HepG2 (cell line): ENCODE data around the gene TMEM151A. TPM values are rescaled to one million over a fixed set of nuclear protein-coding genes. Genes with fewer than 3 reads are reported as not detected.

Source experiments
- BHLHE40 ChIP-seq: IDR thresholded peaks from 2 replicates; pipeline ENCODE4 v1.6.1; 2011; ENCODE audit warnings: low read length, improper control_type of control experiment
- DZIP1 ChIP-seq: sonication (generic); formaldehyde crosslinking; IDR thresholded peaks from 2 replicates; pipeline ENCODE4 v1.5.0; 2020; ENCODE audit warnings: mild to moderate bottlenecking, missing genetic modification reagents
- HDAC6 ChIP-seq: fragments of 200-600 bp; sonication (generic); IDR thresholded peaks from 2 replicates; pipeline ENCODE4 v1.7.0; 2017; ENCODE audit warnings: mild to moderate bottlenecking, antibody characterized with exemption, low read length, low read depth
- RBFOX2 ChIP-seq: fragments of 200-400 bp; formaldehyde crosslinking; IDR thresholded peaks from 2 replicates; pipeline ENCODE4 v1.6.1; 2017; ENCODE audit warnings: low read depth, mild to moderate bottlenecking, low read length
- STAG1 ChIP-seq: sonication (generic); formaldehyde crosslinking; IDR thresholded peaks from 2 replicates; pipeline ENCODE4 v1.4.0; 2020; ENCODE audit warnings: missing genetic modification reagents
- TAF15 ChIP-seq: fragments of 200-400 bp; formaldehyde crosslinking; IDR thresholded peaks from one replicate; pipeline ENCODE4 v1.6.1; 2018; ENCODE audit warnings: mild to moderate bottlenecking, low read depth, low read length; ENCODE audit not compliant: poor library complexity, severe bottlenecking
- TFDP1 ChIP-seq: IDR thresholded peaks from 2 replicates; pipeline ENCODE4 v1.6.1; 2016; ENCODE audit warnings: missing compliant biosample characterization, missing genetic modification reagents, borderline replicate concordance
- THRA ChIP-seq: sonication (generic); formaldehyde crosslinking; IDR thresholded peaks from 2 replicates; pipeline ENCODE4 v1.4.0; 2020; ENCODE audit warnings: missing genetic modification reagents, borderline replicate concordance
- ZBTB25 ChIP-seq: IDR thresholded peaks from 2 replicates; pipeline ENCODE4 v1.6.1; 2018; ENCODE audit warnings: missing genetic modification reagents
- ZBTB7B ChIP-seq: sonication (generic); formaldehyde crosslinking; IDR thresholded peaks from 2 replicates; pipeline ENCODE4 v1.4.0; 2020; ENCODE audit warnings: missing genetic modification reagents
- ZBTB8A ChIP-seq: sonication (generic); formaldehyde crosslinking; IDR thresholded peaks from 2 replicates; pipeline ENCODE4 v1.4.0; 2020; ENCODE audit warnings: mild to moderate bottlenecking, low read depth, missing genetic modification reagents, borderline replicate concordance
- ZNF574 ChIP-seq: sonication (generic); formaldehyde crosslinking; IDR thresholded peaks from 2 replicates; pipeline ENCODE4 v1.4.0; 2020; ENCODE audit warnings: missing genetic modification reagents
- polyA plus RNA-seq, 8 experiments: library from polyadenylated mRNA; depleted of rRNA in 3 of 8; stranded (reverse) in 7 of 8; unstranded in 1 of 8; fragments of >200 nt; fragmentation: Illumina TruSeq in 4 of 8; extraction: Trizol in 4 of 8; gene quantifications; 2 replicates each; pipeline versions ENCODE4 v1.2.1 to v1.2.3, GENCODE V29; 2011 to 2016; ENCODE audit warnings: low read depth in 4 of 8, missing spikeins in 1 of 8, mixed read lengths in 1 of 8; ENCODE audit not compliant: insufficient read depth in 1 of 8
- total RNA-seq, 5 experiments: library from RNA; depleted of rRNA; stranded (reverse); fragments of >200 nt; fragmentation: Illumina TruSeq; extraction: Trizol; gene quantifications; 2 replicates each; pipeline ENCODE4 v1.2.3, GENCODE V29; 2016; ENCODE audit warnings: low read depth in 1 of 5
- TF ChIP-seq, protein P1 (sequence below): sonication (generic); formaldehyde crosslinking; IDR thresholded peaks from 2 replicates; pipeline ENCODE4 v1.8.1; 2023; ENCODE audit warnings: missing genetic modification reagents, mild to moderate bottlenecking, borderline replicate concordance
- TF ChIP-seq, protein P2 (sequence below): sonication (generic); formaldehyde crosslinking; IDR thresholded peaks from 2 replicates; pipeline ENCODE4 v1.5.0; 2020; ENCODE audit warnings: mild to moderate bottlenecking, missing genetic modification reagents, borderline replicate concordance

TMEM151A gene
- total and polyA plus RNA-seq, 2 of the 13 experiments (the other 11 are each of a cell fraction or from before 2014, with no cell fraction given) = 0.18 to 0.33 TPM

GRCh38 chr11:66267379-66268243, 24.1 kb upstream of the TMEM151A start (continued):
- TF ChIP-seq THRA (no peak), TFDP1 (CRISPR knock-in tag) (no peak), BHLHE40 (0 out of 2 replicates have a peak, but pooled peaks have one; percentile 31), TAF15 (no peak), ZNF574 (CRISPR knock-in tag) (no peak), ZBTB7B (CRISPR knock-in tag) (no peak; the same call in 1 of the 2 replicates), ZBTB25 (CRISPR knock-in tag) (no peak), DZIP1 (CRISPR knock-in tag) (no peak), RBFOX2 (peak; percentile 41; the same call in 1 of the 2 replicates), HDAC6 (no peak), STAG1 (no peak), ZBTB8A (CRISPR knock-in tag) (no peak)
- TF ChIP-seq, protein P1, sequence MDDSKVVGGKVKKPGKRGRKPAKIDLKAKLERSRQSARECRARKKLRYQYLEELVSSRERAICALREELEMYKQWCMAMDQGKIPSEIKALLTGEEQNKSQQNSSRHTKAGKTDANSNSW (CRISPR knock-in tag) = no peak
- TF ChIP-seq, protein P2, sequence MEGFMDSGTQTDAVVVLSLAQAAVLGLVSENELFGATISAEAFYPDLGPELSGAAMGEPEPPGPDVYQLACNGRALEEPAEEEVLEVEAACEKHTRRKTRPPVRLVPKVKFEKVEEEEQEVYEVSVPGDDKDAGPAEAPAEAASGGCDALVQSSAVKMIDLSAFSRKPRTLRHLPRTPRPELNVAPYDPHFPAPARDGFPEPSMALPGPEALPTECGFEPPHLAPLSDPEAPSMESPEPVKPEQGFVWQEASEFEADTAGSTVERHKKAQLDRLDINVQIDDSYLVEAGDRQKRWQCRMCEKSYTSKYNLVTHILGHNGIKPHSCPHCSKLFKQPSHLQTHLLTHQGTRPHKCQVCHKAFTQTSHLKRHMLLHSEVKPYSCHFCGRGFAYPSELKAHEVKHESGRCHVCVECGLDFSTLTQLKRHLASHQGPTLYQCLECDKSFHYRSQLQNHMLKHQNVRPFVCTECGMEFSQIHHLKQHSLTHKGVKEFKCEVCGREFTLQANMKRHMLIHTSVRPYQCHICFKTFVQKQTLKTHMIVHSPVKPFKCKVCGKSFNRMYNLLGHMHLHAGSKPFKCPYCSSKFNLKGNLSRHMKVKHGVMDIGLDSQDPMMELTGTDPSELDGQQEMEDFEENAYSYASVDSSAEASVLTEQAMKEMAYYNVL (CRISPR knock-in tag) = 0 out of 2 replicates have a peak, but pooled peaks have one; percentile 53
